Measurements from ENCODE around the gene VWC2L. TPM values are rescaled to one million over a fixed set of nuclear protein-coding genes. Genes with fewer than 3 reads are reported as not detected.

Gene VWC2L
- total and polyA plus RNA-seq, 12 donors: not detected

DNA sequence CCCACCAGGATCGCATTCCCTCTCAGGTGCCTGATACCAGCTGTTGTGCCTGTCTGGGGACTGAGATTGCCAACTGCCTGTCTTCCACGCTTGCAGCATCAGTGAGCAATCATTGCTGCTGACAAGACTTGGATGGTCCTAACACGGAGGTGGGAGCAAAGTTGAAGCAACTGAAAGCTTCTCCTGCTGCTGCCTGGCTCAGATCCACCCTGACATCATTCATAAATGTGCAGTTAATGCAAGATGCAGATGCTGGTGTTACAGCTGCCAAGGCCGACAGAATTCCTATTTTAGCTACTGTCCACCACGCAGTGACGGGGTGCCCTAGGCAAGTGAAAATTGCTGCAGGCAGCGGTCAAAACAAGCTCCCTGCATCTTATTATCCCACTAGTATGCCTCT, 131.4 kb downstream of the VWC2L start:
- intact Hi-C loops (cut with DNase I): no loop called here
- H3K4me1 ChIP-seq: peaks cover 0 to 7% (median 0%) of the 10 kb centered on the region in 9 donors
- no peak for DNase-seq
- ATAC-seq: no peak
- H3K27me3 ChIP-seq: no peaks in the 10 kb centered on the region
- WGBS, 2 donors: 41 to 43% methylated on average over 7 of the region's 7 CpGs
- no peak overlapping the region for H3K27ac ChIP-seq
- no peaks in the 10 kb centered on the region for H3K9me3 ChIP-seq
- no peak overlapping the region for H3K4me3 ChIP-seq
- TF ChIP-seq, protein P1, sequence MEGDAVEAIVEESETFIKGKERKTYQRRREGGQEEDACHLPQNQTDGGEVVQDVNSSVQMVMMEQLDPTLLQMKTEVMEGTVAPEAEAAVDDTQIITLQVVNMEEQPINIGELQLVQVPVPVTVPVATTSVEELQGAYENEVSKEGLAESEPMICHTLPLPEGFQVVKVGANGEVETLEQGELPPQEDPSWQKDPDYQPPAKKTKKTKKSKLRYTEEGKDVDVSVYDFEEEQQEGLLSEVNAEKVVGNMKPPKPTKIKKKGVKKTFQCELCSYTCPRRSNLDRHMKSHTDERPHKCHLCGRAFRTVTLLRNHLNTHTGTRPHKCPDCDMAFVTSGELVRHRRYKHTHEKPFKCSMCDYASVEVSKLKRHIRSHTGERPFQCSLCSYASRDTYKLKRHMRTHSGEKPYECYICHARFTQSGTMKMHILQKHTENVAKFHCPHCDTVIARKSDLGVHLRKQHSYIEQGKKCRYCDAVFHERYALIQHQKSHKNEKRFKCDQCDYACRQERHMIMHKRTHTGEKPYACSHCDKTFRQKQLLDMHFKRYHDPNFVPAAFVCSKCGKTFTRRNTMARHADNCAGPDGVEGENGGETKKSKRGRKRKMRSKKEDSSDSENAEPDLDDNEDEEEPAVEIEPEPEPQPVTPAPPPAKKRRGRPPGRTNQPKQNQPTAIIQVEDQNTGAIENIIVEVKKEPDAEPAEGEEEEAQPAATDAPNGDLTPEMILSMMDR (IDR thresholded peaks at IDR 0.05): no peak
- no peaks in the 10 kb centered on the region for H3K36me3 ChIP-seq

DNA sequence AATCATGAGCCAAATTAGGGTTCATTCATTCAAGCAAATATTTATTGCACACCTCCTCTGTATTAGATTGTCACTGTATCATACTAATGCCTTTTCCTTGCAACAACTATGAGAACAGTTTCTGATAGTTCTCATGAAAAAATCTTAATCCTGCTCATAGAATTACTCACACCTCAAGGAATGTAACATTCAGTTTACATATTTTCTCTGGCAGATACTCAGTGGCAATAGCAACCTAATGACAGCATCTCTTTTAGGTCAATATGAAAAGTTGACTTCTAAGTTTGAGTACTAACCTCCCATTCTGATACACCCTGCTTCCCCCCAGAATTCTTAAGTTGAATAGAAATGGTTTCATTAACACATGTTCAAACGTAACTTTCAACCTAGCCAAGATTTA, 132.0 kb downstream of the VWC2L start:
- no peak for ATAC-seq
- Histone ChIP-seq H3K27me3 (no peaks in the 10 kb centered on the region), H3K27ac (no peak overlapping the region), H3K36me3 (no peaks in the 10 kb centered on the region), H3K9me3 (no peaks in the 10 kb centered on the region), H3K4me3 (no peak overlapping the region), H3K4me1 (peaks cover 0 to 7% (median 0%) of the 10 kb centered on the region in 9 donors)
- intact Hi-C loops (cut with DNase I): no loop called here
- TF ChIP-seq, protein P1 (IDR thresholded peaks at IDR 0.05): no peak
- no peak for DNase-seq
- WGBS, 2 donors: 65 to 76% methylated on average over 1 of the region's 1 CpG

DNA sequence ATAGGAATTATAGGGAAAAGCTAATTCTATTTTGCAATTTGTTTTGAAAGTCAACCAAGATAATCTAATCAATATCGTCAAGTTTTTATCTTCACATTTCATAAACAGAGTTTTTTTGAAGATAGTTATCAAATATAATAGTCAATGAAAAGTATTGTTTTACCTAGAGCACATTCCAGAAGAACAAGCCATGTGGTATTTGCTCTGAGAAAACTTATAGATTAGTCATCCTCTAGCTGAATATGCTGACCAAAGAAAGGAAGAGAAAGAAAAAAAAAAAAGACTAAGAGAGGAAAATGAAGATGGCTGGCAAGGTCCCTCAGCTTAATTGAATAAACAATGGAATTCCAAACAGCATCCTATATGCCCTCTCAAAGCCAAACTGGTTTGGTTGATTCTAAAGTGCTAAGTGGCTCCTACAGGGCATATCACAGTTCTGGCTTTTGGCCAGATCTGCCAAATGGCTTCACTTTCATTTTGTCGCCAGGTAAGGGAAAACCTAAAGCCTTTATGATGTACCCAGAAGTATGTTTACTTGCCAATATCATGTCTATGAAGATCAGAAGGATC, 132.6 kb downstream of the VWC2L start:
- WGBS, 2 donors: 67 to 71% methylated on average over 2 of the region's 2 CpGs
- TF ChIP-seq, protein P1 (IDR thresholded peaks at IDR 0.05): no peak
- ATAC-seq: no peak
- no peaks in the 10 kb centered on the region for H3K36me3 ChIP-seq
- peaks cover 0 to 7% (median 0%) of the 10 kb centered on the region in 9 donors for H3K4me1 ChIP-seq
- DNase-seq: no peak
- H3K9me3 ChIP-seq: no peaks in the 10 kb centered on the region
- no peak overlapping the region for H3K27ac ChIP-seq
- H3K4me3 ChIP-seq: no peak overlapping the region
- intact Hi-C loops (cut with DNase I): no loop called here
- no peaks in the 10 kb centered on the region for H3K27me3 ChIP-seq

DNA sequence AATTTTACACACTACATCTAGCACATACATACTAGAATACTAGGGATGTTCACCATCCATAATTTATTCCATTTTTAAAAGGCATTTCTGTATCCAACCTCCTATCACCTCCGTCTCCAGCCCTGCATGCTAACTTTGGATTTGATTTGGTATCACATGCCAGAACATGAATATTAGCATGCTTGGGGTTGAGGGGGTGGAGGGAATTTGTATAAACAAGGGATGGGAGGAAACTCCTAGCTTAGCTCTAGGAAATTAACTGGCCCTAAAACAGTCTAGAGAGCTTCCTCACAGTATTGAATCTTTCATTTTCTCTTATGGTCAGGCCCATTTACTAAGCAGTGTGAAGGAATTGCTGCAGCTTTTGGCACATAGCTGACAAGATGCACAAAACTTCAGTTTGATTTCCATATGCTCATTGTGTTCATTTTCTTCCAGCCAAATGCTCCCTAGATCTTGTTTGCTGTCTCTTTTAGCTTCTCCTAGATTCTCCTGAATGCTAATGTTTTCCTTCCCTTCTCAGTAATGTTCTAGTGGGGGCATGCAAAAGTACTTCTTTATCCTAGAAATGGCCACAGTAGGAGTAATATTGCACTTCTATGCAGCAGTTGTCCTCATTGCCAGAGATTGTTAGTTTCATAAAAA, 135.2 kb downstream of the VWC2L start:
- Histone ChIP-seq H3K36me3 (no peaks in the 10 kb centered on the region), H3K4me3 (no peak overlapping the region), H3K9me3 (no peaks in the 10 kb centered on the region), H3K27ac (no peak overlapping the region), H3K27me3 (no peaks in the 10 kb centered on the region), H3K4me1 (peaks cover 0 to 7% (median 0%) of the 10 kb centered on the region in 9 donors)
- intact Hi-C loops (cut with DNase I): no loop called here
- ATAC-seq: no peak
- TF ChIP-seq, protein P1 (IDR thresholded peaks at IDR 0.05): no peak
- no peak for DNase-seq
- 51 to 56% methylated on average over 1 of the region's 1 CpG for WGBS, 2 donors
